OCI-LY1 (cell line): ENCODE results near the gene DLG1.
"Not testable (repeated sequence)": the region's sequence is repeated elsewhere in the genome, so short reads cannot be mapped to it uniquely, and the experiment has no call there.

ENCODE experiments used
- H2AFZ ChIP-seq: fragments of 200-600 bp; sonication (generic), shearing (Covaris generic); 2 replicates; pipeline ENCODE4 v1.6.0; 2014; ENCODE audit warnings: antibody characterized with exemption, mild to moderate bottlenecking, low read length
- H3F3A ChIP-seq: fragments of 200-600 bp; sonication (generic), shearing (Covaris generic); 2 replicates; pipeline ENCODE4 v1.6.0; 2014; ENCODE audit warnings: mild to moderate bottlenecking, antibody characterized with exemption, low read length, moderate library complexity; ENCODE audit not compliant: insufficient read depth
- H3K27ac ChIP-seq: fragments of 200-600 bp; sonication (generic); 2 replicates; pipeline ENCODE4 v1.5.1; 2014; ENCODE audit warnings: low read length, mixed run types, mild to moderate bottlenecking, low read depth; ENCODE audit not compliant: poor library complexity, severe bottlenecking
- H3K27me3 ChIP-seq: fragments of 200-600 bp; sonication (generic); 2 replicates; pipeline ENCODE4 v1.6.0; 2014; ENCODE audit warnings: antibody characterized with exemption, mild to moderate bottlenecking, low read length, moderate library complexity; ENCODE audit not compliant: insufficient read depth
- H3K36me3 ChIP-seq: fragments of 200-600 bp; sonication (generic); 2 replicates; pipeline ENCODE4 v1.6.1; 2014; ENCODE audit warnings: mild to moderate bottlenecking, antibody characterized with exemption, low read length, moderate library complexity, mixed read lengths; ENCODE audit not compliant: insufficient read depth
- H3K4me1 ChIP-seq: fragments of 200-600 bp; sonication (generic); 2 replicates; pipeline ENCODE4 v1.5.1; 2014; ENCODE audit warnings: mild to moderate bottlenecking, low read length, moderate library complexity; ENCODE audit not compliant: insufficient read depth, severe bottlenecking
- H3K4me2 ChIP-seq: fragments of 200-600 bp; sonication (generic), shearing (Covaris generic); 2 replicates; pipeline ENCODE4 v1.6.1; 2014; ENCODE audit warnings: low read length
- H3K4me3 ChIP-seq: fragments of 200-600 bp; sonication (generic); 2 replicates; pipeline ENCODE4 v1.5.1; 2014; ENCODE audit warnings: low read length, low read depth, mild to moderate bottlenecking, mixed read lengths; ENCODE audit not compliant: poor library complexity, severe bottlenecking
- H3K79me2 ChIP-seq: fragments of 200-600 bp; shearing (Covaris generic); 2 replicates; pipeline ENCODE4 v1.6.1; 2016; ENCODE audit warnings: mixed run types, low read length, mixed read lengths; ENCODE audit not compliant: insufficient read depth
- H3K9ac ChIP-seq: fragments of 200-600 bp; sonication (generic), shearing (Covaris generic); 2 replicates; pipeline ENCODE4 v1.6.1; 2014; ENCODE audit warnings: mild to moderate bottlenecking, low read length, mixed read lengths
- H3K9me2 ChIP-seq: fragments of 200-600 bp; sonication (generic), shearing (Covaris generic); 2 replicates; pipeline ENCODE4 v1.6.1; 2014; ENCODE audit warnings: low read depth, mild to moderate bottlenecking, low read length, mixed read lengths
- H3K9me3 ChIP-seq: fragments of 200-600 bp; shearing (Covaris generic); 2 replicates; pipeline ENCODE4 v1.6.1; 2014; ENCODE audit warnings: low read length, mixed read lengths
- H4K20me1 ChIP-seq: fragments of 200-600 bp; sonication (generic), shearing (Covaris generic); 2 replicates; pipeline ENCODE4 v1.6.0; 2016; ENCODE audit warnings: mild to moderate bottlenecking, low read length; ENCODE audit not compliant: insufficient read depth
- CTCF ChIP-seq: fragments of 200-600 bp; sonication (generic), shearing (Covaris generic); IDR thresholded peaks from 2 replicates; pipeline ENCODE4 v1.5.1; 2017; ENCODE audit warnings: mild to moderate bottlenecking, antibody characterized with exemption, low read length, moderate library complexity, mixed read lengths
- EZH2 ChIP-seq: fragments of 200-600 bp; sonication (generic), shearing (Covaris generic); IDR thresholded peaks from 2 replicates; pipeline ENCODE4 v1.8.0; 2017; ENCODE audit warnings: borderline replicate concordance, mixed run types, mild to moderate bottlenecking, antibody characterized with exemption, low read length, moderate library complexity, mixed read lengths

The DLG1 gene

GRCh38 chr3:197040658-197041057, 257.8 kb downstream of the DLG1 start:
- no peak overlapping the region for H3K9ac ChIP-seq
- peaks cover 2% of the 10 kb centered on the region; the same call in 1 of the 2 replicates for H3K9me2 ChIP-seq
- no peaks in the 10 kb centered on the region for H3K79me2 ChIP-seq
- H3K36me3 ChIP-seq = peaks cover 17% of the 10 kb centered on the region; the same call in 1 of the 2 replicates
- H3K4me2 ChIP-seq = no peak overlapping the region
- no peak overlapping the region for H3K4me3 ChIP-seq
- H3K9me3 ChIP-seq = no peaks in the 10 kb centered on the region
- H3K4me1 ChIP-seq = no peaks in the 10 kb centered on the region
- H4K20me1 ChIP-seq = no peaks in the 10 kb centered on the region
- H3K27me3 ChIP-seq = no peaks in the 10 kb centered on the region
- no peak overlapping the region for H2AFZ ChIP-seq
- no peak overlapping the region for H3K27ac ChIP-seq
- TF ChIP-seq CTCF (no peak), EZH2 (no peak)
- H3F3A ChIP-seq = no peaks in the 10 kb centered on the region

- H3K27me3 ChIP-seq = no peaks in the 10 kb centered on the region
- H3K79me2 ChIP-seq = no peaks in the 10 kb centered on the region
- H3K27ac ChIP-seq = no peak overlapping the region
Measured at GRCh38 chr3:197038679-197039462, 259.5 kb downstream of the DLG1 start.

GRCh38 chr3:197035577-197035976, 262.8 kb downstream of the DLG1 start:
- H3K4me3 ChIP-seq = no peak overlapping the region
- TF ChIP-seq EZH2 (no peak), CTCF (no peak)

More at GRCh38 chr3:197038679-197039462, 259.5 kb downstream of the DLG1 start:
- Histone ChIP-seq H3K9ac (no peak overlapping the region), H2AFZ (no peak overlapping the region), H3F3A (no peaks in the 10 kb centered on the region), H3K4me1 (no peaks in the 10 kb centered on the region), H3K4me2 (no peak overlapping the region), H4K20me1 (no peaks in the 10 kb centered on the region), H3K9me2 (no peaks in the 10 kb centered on the region), H3K9me3 (no peaks in the 10 kb centered on the region), H3K36me3 (peaks cover 3% of the 10 kb centered on the region; the same call in 1 of the 2 replicates), H3K4me3 (no peak overlapping the region)
- TF ChIP-seq EZH2 = no peak
- no peak for TF ChIP-seq CTCF

GRCh38 chr3:197034778-197035177, 263.6 kb downstream of the DLG1 start:
- peaks cover 10% of the 10 kb centered on the region for H3K4me1 ChIP-seq
- not testable (repeated sequence) for H3K9me3 ChIP-seq, H3K27ac ChIP-seq, H3F3A ChIP-seq, H2AFZ ChIP-seq, H4K20me1 ChIP-seq, H3K79me2 ChIP-seq, H3K27me3 ChIP-seq, H3K4me2 ChIP-seq, H3K36me3 ChIP-seq, H3K4me3 ChIP-seq, H3K9me2 ChIP-seq, H3K9ac ChIP-seq

More at GRCh38 chr3:197035577-197035976, 262.8 kb downstream of the DLG1 start:
- H3K4me1 ChIP-seq = peaks cover 2% of the 10 kb centered on the region
- no peaks in the 10 kb centered on the region for H3K36me3 ChIP-seq
- H3K79me2 ChIP-seq = no peaks in the 10 kb centered on the region
- no peaks in the 10 kb centered on the region for H3K27me3 ChIP-seq
- no peak overlapping the region for H3K27ac ChIP-seq
- no peak overlapping the region for H3K4me2 ChIP-seq
- no peaks in the 10 kb centered on the region for H4K20me1 ChIP-seq
- no peak overlapping the region for H3K9ac ChIP-seq
- no peaks in the 10 kb centered on the region for H3K9me3 ChIP-seq
- H3K9me2 ChIP-seq = no peaks in the 10 kb centered on the region
- no peaks in the 10 kb centered on the region for H3F3A ChIP-seq
- no peak overlapping the region for H2AFZ ChIP-seq

GRCh38 chr3:197033764-197034163, 264.6 kb downstream of the DLG1 start:
- H3K79me2 ChIP-seq, H2AFZ ChIP-seq, H3K9me2 ChIP-seq, H3K9me3 ChIP-seq, H3K27ac ChIP-seq, H3F3A ChIP-seq, H3K4me2 ChIP-seq, H3K27me3 ChIP-seq, H4K20me1 ChIP-seq, H3K36me3 ChIP-seq, H3K4me3 ChIP-seq, H3K9ac ChIP-seq: not testable (repeated sequence)
- peaks cover 17% of the 10 kb centered on the region for H3K4me1 ChIP-seq
